B cell (primary cell): ENCODE results near the gene LRRC32.

ENCODE experiments used
- EZH2 ChIP-seq: IDR thresholded peaks from 2 replicates; pipeline ENCODE4 v1.6.1; 2012; ENCODE audit warnings: borderline replicate concordance, low read depth, mild to moderate bottlenecking, moderate library complexity, low read length; ENCODE audit not compliant: insufficient read depth, poor library complexity, severe bottlenecking
- TF ChIP-seq, protein P1 (sequence below): fragments of 200-600 bp; IDR thresholded peaks from one replicate; pipeline ENCODE4 v1.8.0; 2022; ENCODE audit warnings: antibody characterized with exemption, mild to moderate bottlenecking

DNA sequence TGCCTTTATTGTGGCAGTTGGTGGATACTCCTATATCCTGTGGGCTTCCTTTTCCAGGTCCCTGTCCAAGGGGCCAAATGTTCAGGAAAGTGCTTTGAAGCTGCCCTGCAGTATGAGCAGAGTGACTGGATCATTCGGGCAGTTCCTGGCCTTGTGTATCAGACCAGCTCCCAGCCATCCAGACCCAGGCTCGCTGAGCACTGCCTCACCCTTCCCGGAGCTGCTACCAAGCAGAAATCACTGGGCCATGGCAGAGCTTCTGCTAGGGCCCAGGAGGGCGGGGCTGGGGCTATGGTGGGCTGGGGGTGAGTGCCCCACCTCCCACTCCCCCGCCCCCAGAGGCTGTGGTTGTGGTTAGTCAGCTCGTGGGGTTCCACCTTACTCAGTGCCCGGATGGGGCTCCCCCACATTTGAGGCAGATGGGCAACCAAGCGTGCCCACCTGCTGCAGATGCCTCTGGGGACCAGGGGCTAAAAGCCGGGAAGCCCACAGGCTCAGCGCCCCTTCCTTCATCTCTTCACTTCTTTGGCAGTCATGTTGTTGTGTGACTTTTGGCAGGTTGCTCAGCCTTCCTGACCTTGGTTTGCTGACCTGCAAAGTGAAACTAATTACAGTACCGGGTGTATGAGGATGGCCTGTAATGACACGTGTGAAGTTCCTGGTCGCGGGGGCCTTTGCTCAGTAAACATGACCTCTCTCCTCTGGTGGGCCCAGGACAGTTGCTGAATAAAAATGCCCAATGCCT is 2.1 kb upstream of the LRRC32 start:
- TF ChIP-seq, protein P1, sequence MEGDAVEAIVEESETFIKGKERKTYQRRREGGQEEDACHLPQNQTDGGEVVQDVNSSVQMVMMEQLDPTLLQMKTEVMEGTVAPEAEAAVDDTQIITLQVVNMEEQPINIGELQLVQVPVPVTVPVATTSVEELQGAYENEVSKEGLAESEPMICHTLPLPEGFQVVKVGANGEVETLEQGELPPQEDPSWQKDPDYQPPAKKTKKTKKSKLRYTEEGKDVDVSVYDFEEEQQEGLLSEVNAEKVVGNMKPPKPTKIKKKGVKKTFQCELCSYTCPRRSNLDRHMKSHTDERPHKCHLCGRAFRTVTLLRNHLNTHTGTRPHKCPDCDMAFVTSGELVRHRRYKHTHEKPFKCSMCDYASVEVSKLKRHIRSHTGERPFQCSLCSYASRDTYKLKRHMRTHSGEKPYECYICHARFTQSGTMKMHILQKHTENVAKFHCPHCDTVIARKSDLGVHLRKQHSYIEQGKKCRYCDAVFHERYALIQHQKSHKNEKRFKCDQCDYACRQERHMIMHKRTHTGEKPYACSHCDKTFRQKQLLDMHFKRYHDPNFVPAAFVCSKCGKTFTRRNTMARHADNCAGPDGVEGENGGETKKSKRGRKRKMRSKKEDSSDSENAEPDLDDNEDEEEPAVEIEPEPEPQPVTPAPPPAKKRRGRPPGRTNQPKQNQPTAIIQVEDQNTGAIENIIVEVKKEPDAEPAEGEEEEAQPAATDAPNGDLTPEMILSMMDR: no peak
- no peak for TF ChIP-seq EZH2
